HepG2 (cell line): ENCODE results near the gene SCAMP3. TPM values are rescaled to one million over a fixed set of nuclear protein-coding genes. Genes with fewer than 3 reads are reported as not detected.

Source experiments
- ADNP ChIP-seq: sonication (generic); formaldehyde crosslinking; IDR thresholded peaks from 2 replicates; pipeline ENCODE4 v1.4.0; 2020; ENCODE audit warnings: missing genetic modification reagents
- HMGA1 ChIP-seq: sonication (generic); formaldehyde crosslinking; conservative IDR thresholded peaks from 2 replicates; pipeline ENCODE4 v1.4.0; 2020; ENCODE audit warnings: missing genetic modification reagents
- IRX3 ChIP-seq: sonication (generic); formaldehyde crosslinking; IDR thresholded peaks from 2 replicates; pipeline ENCODE4 v1.8.1; 2023; ENCODE audit warnings: mild to moderate bottlenecking, low read depth, missing genetic modification reagents, borderline replicate concordance
- KLF9 ChIP-seq: IDR thresholded peaks from 2 replicates; pipeline ENCODE4 v1.6.1; 2016; ENCODE audit warnings: low read depth
- MLX ChIP-seq: IDR thresholded peaks from 2 replicates; pipeline ENCODE4 v1.6.1; 2016
- PAX8 ChIP-seq: sonication (generic); formaldehyde crosslinking; IDR thresholded peaks from 2 replicates; pipeline ENCODE4 v1.8.0; 2022; ENCODE audit warnings: mild to moderate bottlenecking, missing genetic modification reagents, borderline replicate concordance
- SMAD3 ChIP-seq: sonication (generic); formaldehyde crosslinking; IDR thresholded peaks from 2 replicates; pipeline ENCODE4 v1.4.0; 2020; ENCODE audit warnings: missing genetic modification reagents
- ZBTB43 ChIP-seq: sonication (generic); formaldehyde crosslinking; conservative IDR thresholded peaks from 2 replicates; pipeline ENCODE4 v1.4.0; 2020; ENCODE audit warnings: missing genetic modification reagents
- ZC3H4 ChIP-seq: sonication (generic); formaldehyde crosslinking; IDR thresholded peaks from 2 replicates; pipeline ENCODE4 v1.4.0; 2020; ENCODE audit warnings: missing genetic modification reagents, borderline replicate concordance
- ZFP82 ChIP-seq: sonication (generic); formaldehyde crosslinking; IDR thresholded peaks from 2 replicates; pipeline ENCODE4 v1.5.1; 2020; ENCODE audit warnings: mild to moderate bottlenecking, missing genetic modification reagents, borderline replicate concordance
- ZGPAT ChIP-seq: IDR thresholded peaks from 2 replicates; pipeline ENCODE4 v1.6.1; 2016; ENCODE audit warnings: mild to moderate bottlenecking
- ZNF18 ChIP-seq: sonication (generic); formaldehyde crosslinking; IDR thresholded peaks from 2 replicates; pipeline ENCODE4 v1.8.0; 2022; ENCODE audit warnings: mild to moderate bottlenecking, missing genetic modification reagents; ENCODE audit not compliant: insufficient replicate concordance
- ZNF205 ChIP-seq: IDR thresholded peaks from 2 replicates; pipeline ENCODE4 v1.6.1; 2018; ENCODE audit warnings: missing biosample characterization, missing genetic modification reagents
- ZNF589 ChIP-seq: sonication (generic); formaldehyde crosslinking; conservative IDR thresholded peaks from 2 replicates; pipeline ENCODE4 v1.8.0; 2022; ENCODE audit warnings: mild to moderate bottlenecking, moderate library complexity, missing genetic modification reagents
- ZNF687 ChIP-seq: sonication (generic); formaldehyde crosslinking; IDR thresholded peaks from 2 replicates; pipeline ENCODE4 v1.5.1; 2020; ENCODE audit warnings: mild to moderate bottlenecking, missing genetic modification reagents, moderate library complexity
- ZNF788 ChIP-seq: sonication (generic); formaldehyde crosslinking; IDR thresholded peaks from 2 replicates; pipeline ENCODE4 v1.5.0; 2020; ENCODE audit warnings: mild to moderate bottlenecking, missing genetic modification reagents, borderline replicate concordance
- ZNF839 ChIP-seq: sonication (generic); formaldehyde crosslinking; IDR thresholded peaks from 2 replicates; pipeline ENCODE4 v1.4.0; 2020; ENCODE audit warnings: missing genetic modification reagents, mild to moderate bottlenecking, borderline replicate concordance
- polyA plus RNA-seq, 8 experiments: library from polyadenylated mRNA; depleted of rRNA in 3 of 8; stranded (reverse) in 7 of 8; unstranded in 1 of 8; fragments of >200 nt; fragmentation: Illumina TruSeq in 4 of 8; extraction: Trizol in 4 of 8; gene quantifications; 2 replicates each; pipeline versions ENCODE4 v1.2.1 to v1.2.3, GENCODE V29; 2011 to 2016; ENCODE audit warnings: low read depth in 4 of 8, missing spikeins in 1 of 8, mixed read lengths in 1 of 8; ENCODE audit not compliant: insufficient read depth in 1 of 8
- total RNA-seq, 5 experiments: library from RNA; depleted of rRNA; stranded (reverse); fragments of >200 nt; fragmentation: Illumina TruSeq; extraction: Trizol; gene quantifications; 2 replicates each; pipeline ENCODE4 v1.2.3, GENCODE V29; 2016; ENCODE audit warnings: low read depth in 1 of 5

The SCAMP3 gene
- total and polyA plus RNA-seq, 2 of the 13 experiments (the other 11 are each of a cell fraction or from before 2014, with no cell fraction given): 46.8 to 83.3 TPM

GRCh38 chr1:155273343-155274245 lies 11.4 kb upstream of the SCAMP3 start, which contains the start of gene CLK2 (continued):
- TF ChIP-seq HMGA1 (CRISPR knock-in tag) (no peak), ZNF589 (CRISPR knock-in tag) (no peak), ZNF18 (CRISPR knock-in tag) (no peak), ZFP82 (CRISPR knock-in tag) (no peak), ADNP (CRISPR knock-in tag) (no peak), IRX3 (no peak), ZC3H4 (CRISPR knock-in tag) (no peak), ZBTB43 (0 out of 2 replicates have a peak, but pooled peaks have one; percentile 34), ZGPAT (CRISPR knock-in tag) (peak; percentile 76), KLF9 (CRISPR knock-in tag) (no peak; the same call in 1 of the 2 replicates), ZNF839 (no peak), ZNF788 (peak; percentile 90; the same call in 1 of the 2 replicates), ZNF687 (CRISPR knock-in tag) (peak; percentile 99), ZNF205 (CRISPR knock-in tag) (no peak), PAX8 (no peak), MLX (CRISPR knock-in tag) (peak; percentile 77), SMAD3 (CRISPR knock-in tag) (no peak)
